ENCODE results near the gene APOL2.
A peak's percentile ranks its signal among the peaks of the same experiment; 100 is the strongest.

The APOL2 gene

DNA sequence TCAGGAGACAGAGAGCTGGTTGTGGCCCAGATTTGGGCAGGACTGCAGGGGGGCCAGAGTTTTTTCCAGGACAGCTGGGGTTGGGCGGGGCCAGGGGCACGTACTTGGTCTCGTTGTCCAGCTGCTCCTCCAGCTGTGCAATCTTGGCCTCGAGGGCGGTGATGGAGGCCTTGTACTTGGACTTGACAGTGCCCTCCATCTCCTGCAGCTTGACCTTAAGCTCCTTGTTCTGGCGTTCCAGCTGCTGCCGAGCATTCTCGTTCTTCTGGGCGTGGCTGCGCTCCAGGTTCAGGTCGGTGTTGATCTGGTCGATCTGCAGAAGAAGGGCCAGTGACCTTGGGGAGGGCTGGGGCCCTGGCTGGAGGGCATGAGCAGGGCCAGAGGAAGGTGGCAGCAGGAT, 45.7 kb upstream of the APOL2 start:
- peaks cover 62% of the 10 kb centered on the region for H3K36me3 Mint-ChIP-seq (ENCODE audit: low read depth)
- no peaks in the 10 kb centered on the region for H3K27me3 Mint-ChIP-seq (ENCODE audit: low read depth)
- H3K27ac Mint-ChIP-seq: no peak overlapping the region
- H3K4me1 Mint-ChIP-seq: peaks cover 15% of the 10 kb centered on the region
- no peak overlapping the region for H3K4me3 Mint-ChIP-seq
- no peaks in the 10 kb centered on the region for H3K9me3 Mint-ChIP-seq
- TF ChIP-seq, protein P1, sequence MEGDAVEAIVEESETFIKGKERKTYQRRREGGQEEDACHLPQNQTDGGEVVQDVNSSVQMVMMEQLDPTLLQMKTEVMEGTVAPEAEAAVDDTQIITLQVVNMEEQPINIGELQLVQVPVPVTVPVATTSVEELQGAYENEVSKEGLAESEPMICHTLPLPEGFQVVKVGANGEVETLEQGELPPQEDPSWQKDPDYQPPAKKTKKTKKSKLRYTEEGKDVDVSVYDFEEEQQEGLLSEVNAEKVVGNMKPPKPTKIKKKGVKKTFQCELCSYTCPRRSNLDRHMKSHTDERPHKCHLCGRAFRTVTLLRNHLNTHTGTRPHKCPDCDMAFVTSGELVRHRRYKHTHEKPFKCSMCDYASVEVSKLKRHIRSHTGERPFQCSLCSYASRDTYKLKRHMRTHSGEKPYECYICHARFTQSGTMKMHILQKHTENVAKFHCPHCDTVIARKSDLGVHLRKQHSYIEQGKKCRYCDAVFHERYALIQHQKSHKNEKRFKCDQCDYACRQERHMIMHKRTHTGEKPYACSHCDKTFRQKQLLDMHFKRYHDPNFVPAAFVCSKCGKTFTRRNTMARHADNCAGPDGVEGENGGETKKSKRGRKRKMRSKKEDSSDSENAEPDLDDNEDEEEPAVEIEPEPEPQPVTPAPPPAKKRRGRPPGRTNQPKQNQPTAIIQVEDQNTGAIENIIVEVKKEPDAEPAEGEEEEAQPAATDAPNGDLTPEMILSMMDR (IDR thresholded peaks at IDR 0.05; ENCODE audit: unreplicated experiment in 3 of 3): no peak

DNA sequence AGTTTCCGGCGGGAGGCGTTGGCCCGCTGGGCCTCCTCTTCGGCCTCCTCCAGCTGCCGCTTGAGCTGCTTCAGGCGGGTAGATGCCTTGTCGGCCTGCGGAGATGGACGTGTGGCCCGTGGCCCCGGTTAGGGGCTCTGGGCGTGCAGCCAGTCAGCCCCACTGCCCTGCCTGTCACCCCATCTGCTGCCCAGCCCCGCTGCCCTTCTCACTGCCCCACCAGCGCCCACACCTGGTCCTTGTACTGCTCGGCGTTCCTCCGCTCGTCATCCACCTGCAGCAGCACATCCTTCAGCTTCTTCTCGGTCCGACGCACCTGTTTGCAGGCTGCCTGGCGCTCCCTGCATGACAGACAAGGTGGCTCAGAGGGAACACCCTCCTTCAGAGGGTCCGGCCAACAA, 44.8 kb upstream of the APOL2 start:
- Mint-ChIP-seq H3K4me1 (peaks cover 15% of the 10 kb centered on the region), H3K9me3 (no peaks in the 10 kb centered on the region), H3K4me3 (no peak overlapping the region), H3K27me3 (ENCODE audit: low read depth) (no peaks in the 10 kb centered on the region), H3K36me3 (ENCODE audit: low read depth) (peaks cover 59% of the 10 kb centered on the region), H3K27ac (no peak overlapping the region)
- TF ChIP-seq, protein P1 (IDR thresholded peaks at IDR 0.05; ENCODE audit: unreplicated experiment in 3 of 3): no peak

DNA sequence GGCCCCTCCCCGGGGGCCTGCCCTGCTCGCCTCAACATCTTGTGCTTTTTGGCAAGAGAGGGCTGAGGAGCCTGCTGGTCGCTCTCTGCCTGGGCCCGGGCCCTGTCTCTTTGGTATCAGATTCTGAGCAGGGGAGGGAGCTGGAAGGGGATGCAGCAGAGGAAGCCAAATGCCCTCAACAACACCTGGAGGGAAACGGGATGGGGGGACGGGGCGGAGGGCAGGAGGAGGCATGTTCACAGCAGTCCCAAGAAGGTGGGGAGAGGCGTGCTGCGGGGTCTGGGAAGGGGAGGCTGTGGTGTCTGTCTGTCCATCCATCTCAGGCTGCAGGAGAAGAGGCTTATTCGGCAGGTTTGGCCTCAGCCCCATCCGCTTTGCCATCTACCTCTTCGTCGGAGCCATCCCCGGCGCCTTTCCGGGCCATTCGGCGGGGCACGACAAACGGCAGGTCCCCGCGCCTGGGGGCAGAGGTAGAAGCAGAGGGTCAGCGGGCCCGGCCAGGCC, 43.1 kb upstream of the APOL2 start:
- Mint-ChIP-seq H3K27me3 (ENCODE audit: low read depth) (no peaks in the 10 kb centered on the region), H3K4me3 (no peak overlapping the region)
- TF ChIP-seq, protein P1 (IDR thresholded peaks at IDR 0.05; ENCODE audit: unreplicated experiment in 3 of 3): no peak

DNA sequence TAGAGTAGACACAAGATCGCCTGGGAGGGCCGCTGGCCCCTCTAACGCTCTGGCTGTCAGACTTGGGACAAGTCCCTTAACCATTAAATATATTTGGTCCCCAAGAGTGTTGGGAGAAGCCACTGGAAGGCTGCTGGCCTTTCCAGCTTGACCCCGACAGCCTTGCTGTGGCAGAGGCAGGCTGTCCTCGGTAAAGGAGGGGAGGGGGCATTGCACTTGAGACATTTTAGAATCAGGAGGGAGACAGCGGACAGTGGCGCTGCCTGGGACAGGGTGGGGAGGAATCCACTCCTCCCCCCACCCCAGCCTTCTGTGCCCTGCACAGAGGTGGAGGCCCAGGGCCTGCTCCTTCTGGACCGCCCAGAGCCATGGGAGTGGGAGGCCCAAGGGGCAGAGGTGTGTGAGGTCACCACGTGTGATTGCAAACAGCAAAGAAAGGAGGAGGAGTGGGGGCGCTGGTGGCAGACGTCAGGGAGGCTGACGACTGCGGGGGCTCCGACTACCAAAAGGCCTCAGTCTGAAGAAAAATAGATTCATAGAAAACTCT, 42.5 kb upstream of the APOL2 start:
- no peak overlapping the region for H3K4me3 Mint-ChIP-seq
- no peaks in the 10 kb centered on the region for H3K9me3 Mint-ChIP-seq
- H3K27ac Mint-ChIP-seq: peak overlapping the region in 1 of 3 experiments; percentile 27
- H3K27me3 Mint-ChIP-seq (ENCODE audit: low read depth): no peaks in the 10 kb centered on the region
- peaks cover 42% of the 10 kb centered on the region for H3K36me3 Mint-ChIP-seq (ENCODE audit: low read depth)
- TF ChIP-seq, protein P1 (IDR thresholded peaks at IDR 0.05; ENCODE audit: unreplicated experiment in 3 of 3): no peak
- H3K4me1 Mint-ChIP-seq: peaks cover 12% of the 10 kb centered on the region

More for the DNA sequence above, 43.1 kb upstream of the APOL2 start:
- Mint-ChIP-seq H3K27ac (no peak overlapping the region), H3K4me1 (peaks cover 15% of the 10 kb centered on the region), H3K36me3 (ENCODE audit: low read depth) (peaks cover 48% of the 10 kb centered on the region), H3K9me3 (no peaks in the 10 kb centered on the region)

DNA sequence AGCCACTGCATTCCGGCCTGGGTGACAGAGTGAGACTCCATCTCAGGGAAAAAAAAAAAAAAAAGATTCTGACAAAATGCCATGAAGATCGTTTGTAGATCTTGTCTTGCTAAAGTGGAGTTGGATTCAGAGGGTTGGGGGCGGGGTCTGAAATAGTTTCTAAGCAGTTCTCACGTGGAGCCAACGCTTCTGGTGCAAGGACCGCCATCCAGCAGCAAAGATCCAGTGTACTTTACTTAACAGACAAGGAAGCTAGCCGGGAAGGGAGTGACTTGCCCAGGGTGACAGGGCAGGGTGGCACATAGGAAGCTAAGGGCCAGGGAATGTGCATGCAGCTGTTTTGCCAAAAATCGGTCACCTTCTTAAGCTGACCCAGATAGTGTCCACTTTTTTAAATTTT, 41.1 kb upstream of the APOL2 start:
- Mint-ChIP-seq H3K4me3 (no peak overlapping the region), H3K36me3 (ENCODE audit: low read depth) (peaks cover 36% of the 10 kb centered on the region), H3K27me3 (ENCODE audit: low read depth) (no peaks in the 10 kb centered on the region), H3K4me1 (peaks cover 7% of the 10 kb centered on the region), H3K9me3 (no peaks in the 10 kb centered on the region), H3K27ac (no peak overlapping the region)
- TF ChIP-seq, protein P1 (IDR thresholded peaks at IDR 0.05; ENCODE audit: unreplicated experiment in 3 of 3): no peak

DNA sequence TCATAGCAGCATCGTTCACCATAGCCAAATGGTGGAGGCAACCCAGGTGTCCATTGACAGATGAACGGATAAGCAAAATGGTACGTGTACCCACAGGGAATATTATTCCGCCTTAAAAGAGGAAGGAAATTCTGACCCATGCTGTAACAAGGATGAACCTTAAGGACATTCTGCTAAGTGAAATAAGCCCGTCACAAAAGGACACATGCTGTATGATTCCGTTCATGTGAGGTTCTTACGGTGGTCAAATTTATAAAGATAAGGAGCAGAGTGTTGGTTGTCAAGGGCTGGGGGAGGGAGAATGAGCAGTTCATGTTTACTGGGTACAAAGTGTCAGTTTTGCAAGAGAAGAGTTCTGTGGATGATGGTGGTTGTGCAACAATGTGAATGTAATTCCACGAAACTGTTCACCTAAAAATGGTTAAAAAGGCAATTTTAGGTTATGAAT, 39.9 kb upstream of the APOL2 start:
- Mint-ChIP-seq H3K9me3 (no peaks in the 10 kb centered on the region), H3K36me3 (ENCODE audit: low read depth) (peaks cover 30% of the 10 kb centered on the region), H3K27ac (no peak overlapping the region), H3K4me1 (peaks cover 7% of the 10 kb centered on the region), H3K27me3 (ENCODE audit: low read depth) (no peaks in the 10 kb centered on the region), H3K4me3 (no peak overlapping the region)
- TF ChIP-seq, protein P1 (IDR thresholded peaks at IDR 0.05; ENCODE audit: unreplicated experiment in 3 of 3): no peak

Data from nephron (organoid).